Cerebellar nuclear complex (tissue), 1 donor: ENCODE results near the gene MED25.
"Not testable (repeated sequence)": the region's sequence is repeated elsewhere in the genome, so short reads cannot be mapped to it uniquely, and the experiment has no call there.

ENCODE experiments used
- DNase-seq, 2 experiments: peaks; one replicate each; lab custom pipeline; 2025; lab: John Stamatoyannopoulos, UW

Gene MED25

DNA sequence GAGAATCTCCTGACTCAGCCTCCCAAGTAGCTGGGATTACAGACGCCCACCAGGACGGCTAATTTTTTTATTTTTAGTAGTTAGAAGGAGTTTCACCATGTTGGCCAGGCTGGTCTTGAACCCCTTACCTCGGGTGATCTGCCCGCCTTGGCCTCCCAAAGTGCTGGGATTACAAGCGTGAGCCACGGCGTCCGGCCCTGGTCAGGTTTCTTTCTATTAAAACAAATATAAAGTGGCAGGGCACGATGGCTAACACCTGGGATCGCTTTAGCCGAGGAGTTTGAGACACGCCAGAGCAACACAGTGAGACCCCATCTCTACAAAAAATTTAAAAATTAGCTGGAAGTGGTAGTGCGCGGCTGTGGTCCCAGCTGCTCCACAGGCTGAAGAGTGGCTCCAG is 1.5 kb upstream of the MED25 start:
- no peak for DNase-seq

- DNase-seq, result no peak
Measured at GRCh38 chr19:49818649-49819370, 721 bp downstream of the MED25 start.

DNA sequence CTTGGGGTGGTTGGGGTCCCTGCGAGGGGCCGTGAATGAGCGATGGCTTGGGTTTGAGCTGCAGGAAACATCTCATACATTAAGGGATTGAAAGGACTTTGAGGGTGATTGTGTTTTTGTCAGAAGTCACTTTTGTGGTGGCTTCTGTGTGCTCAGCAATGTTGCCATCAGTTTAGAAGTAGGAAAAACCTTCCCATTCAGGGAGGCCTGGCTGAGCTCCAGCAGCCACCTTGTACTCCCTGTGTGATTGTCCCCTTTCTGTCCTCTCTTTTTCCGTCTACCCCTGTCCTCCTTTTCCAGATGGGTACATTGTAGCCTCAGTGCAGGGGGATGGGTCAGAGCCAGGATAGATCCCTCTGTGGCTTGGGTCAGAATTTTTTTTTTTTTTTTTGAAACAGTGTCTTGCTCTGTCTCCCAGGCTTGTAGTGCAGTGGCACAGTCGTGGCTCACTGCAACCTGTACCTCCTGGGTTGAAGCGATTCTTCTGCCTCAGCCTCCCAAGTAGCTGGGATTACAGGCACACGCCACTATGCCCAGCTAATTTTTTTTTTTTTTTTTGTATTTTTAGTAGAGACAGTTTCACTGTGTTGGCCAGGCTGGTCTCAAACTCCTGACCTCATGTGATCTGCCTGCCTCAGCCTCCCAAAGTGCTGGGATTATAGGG is 1.5 kb downstream of the MED25 start:
- DNase-seq, result not testable (repeated sequence)

GRCh38 chr19:49820125-49820524 is 2.0 kb downstream of the MED25 start:
- DNase-seq, result no peak

DNA sequence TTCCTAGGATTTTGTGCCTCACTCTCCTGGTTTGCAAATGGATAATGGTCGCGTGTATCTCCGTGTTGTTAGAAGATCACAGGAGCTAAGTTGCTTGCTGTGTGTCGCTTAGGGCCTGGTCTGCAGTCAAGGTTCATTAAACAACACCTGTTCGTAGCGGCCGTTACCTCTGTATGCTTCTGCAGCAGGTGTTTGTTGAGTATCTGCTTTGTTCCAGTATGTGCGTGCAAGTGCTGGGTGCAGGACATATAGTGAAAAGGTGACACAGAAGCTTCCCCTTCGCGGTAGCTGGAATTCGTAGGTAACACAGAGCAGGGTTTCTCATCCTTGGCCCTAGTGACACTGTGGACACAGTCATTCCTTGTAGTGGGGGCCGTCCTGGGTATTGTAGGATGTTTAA is 5.4 kb downstream of the MED25 start:
- no peak for DNase-seq

DNA sequence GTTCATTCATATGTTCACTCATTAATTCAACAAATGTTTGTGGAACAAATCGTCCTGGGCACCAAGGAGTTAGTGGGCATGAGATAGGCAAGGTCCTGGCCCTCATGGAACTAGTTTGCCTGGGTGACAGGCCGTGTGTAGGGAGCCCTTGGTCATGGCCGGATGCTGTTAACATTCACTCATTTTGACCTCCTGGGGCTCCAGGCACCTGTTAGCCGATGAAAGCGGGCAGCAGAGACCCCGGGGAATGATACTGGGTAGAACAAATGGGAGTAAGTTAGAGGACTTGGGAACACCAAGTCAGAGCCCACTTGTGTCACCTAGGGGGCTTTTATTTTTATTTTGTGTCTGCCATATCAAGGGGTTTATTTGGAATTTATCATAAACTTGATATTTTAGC is 6.6 kb downstream of the MED25 start:
- DNase-seq, result no peak

DNA sequence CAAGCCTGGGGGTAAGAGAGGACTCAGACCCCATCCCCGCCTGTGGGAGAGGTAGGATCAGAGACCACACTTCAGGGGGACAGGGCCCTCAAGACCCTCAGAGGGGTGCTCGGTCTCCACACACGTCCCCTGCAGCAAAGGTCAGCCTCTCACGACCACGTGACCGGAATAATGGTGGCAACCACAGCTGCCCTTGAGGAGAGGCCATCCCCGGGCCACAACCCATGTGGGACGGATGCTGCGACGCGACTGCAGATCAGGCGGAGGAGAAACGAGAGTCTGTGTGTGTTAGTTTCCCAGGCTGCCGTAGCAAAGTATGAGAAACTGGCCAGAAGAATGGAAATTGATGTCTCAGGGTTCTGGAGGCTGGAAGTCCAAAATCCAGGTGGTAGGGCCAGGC is 8.9 kb downstream of the MED25 start:
- DNase-seq, result no peak

GRCh38 chr19:49829200-49829599 is 11.1 kb downstream of the MED25 start:
- no peak for DNase-seq

DNA sequence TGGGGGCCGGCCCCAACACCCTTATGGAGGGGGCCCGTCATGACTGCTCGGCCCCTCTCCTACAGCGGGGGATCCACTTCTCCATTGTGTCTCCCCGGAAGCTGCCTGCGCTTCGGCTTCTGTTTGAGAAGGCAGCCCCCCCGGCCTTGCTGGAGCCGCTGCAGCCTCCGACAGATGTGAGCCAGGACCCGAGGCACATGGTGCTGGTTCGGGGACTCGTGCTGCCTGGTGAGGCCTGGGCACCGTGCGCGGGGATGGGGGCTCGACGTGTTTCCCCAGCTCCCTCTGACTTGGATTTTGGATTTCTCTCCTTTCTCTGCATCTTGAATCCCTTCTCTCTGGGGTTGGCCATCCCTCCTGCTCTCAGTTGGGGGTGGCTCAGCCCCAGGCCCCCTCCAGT is 11.6 kb downstream of the MED25 start:
- no peak for DNase-seq

GRCh38 chr19:49830766-49831165 is 12.7 kb downstream of the MED25 start:
- no peak for DNase-seq

DNA sequence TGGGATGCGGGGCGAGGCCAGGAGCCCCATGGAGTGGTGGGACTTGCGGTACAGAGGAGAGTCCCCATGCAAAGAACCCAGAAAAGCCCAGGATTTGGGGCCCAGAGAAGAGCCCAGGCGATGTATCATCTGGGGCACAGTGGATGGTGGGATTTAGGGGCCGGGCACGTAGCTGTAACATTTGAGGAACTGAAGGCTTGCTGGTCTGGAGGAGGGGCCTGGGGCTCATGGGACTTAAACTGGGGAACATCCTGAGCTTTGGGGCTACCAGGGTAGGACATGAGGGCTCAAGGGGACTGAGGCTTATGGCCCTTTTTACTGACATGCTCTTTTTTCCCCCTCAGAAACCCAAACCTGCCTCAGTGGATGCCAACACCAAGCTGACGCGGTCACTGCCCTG is 13.5 kb downstream of the MED25 start:
- no peak for DNase-seq

- DNase-seq, result no peak
Measured at GRCh38 chr19:49832556-49832955, 14.5 kb downstream of the MED25 start.

DNA sequence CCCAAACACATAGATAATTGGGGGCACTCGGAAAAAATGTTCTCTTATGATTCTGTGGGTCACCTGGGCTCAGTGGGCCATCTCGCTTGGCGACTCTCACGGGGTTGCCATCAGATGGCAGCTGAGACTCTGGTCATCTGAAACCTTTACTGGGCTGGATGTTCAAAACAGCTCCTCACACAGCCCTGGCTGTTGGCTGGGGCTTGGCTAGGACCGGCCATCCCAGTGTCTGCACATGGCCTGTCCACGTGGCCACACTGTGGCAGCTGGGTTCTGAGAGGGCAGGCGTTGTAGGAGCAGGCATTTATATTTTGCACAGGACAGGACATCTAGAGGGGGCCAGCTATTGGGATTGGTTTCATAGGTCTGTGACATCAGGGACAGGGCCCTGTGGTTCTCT is 15.5 kb downstream of the MED25 start:
- DNase-seq, result no peak

DNA sequence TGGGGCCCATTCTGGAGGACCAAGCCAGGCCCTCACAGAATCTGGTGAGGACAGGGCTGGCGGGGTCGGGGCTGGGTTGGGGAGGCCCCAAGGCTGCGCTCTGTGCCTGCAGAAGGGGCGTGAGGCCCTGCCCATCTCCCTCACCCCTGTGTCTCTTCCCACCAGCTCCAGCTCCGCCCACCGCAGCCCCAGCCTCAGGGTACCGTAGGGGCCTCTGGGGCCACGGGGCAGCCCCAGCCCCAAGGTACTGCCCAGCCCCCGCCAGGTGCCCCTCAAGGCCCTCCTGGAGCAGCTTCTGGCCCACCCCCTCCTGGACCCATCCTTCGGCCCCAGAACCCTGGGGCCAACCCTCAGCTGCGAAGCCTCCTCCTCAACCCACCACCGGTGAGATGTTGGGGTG is 17.5 kb downstream of the MED25 start:
- no peak for DNase-seq

DNA sequence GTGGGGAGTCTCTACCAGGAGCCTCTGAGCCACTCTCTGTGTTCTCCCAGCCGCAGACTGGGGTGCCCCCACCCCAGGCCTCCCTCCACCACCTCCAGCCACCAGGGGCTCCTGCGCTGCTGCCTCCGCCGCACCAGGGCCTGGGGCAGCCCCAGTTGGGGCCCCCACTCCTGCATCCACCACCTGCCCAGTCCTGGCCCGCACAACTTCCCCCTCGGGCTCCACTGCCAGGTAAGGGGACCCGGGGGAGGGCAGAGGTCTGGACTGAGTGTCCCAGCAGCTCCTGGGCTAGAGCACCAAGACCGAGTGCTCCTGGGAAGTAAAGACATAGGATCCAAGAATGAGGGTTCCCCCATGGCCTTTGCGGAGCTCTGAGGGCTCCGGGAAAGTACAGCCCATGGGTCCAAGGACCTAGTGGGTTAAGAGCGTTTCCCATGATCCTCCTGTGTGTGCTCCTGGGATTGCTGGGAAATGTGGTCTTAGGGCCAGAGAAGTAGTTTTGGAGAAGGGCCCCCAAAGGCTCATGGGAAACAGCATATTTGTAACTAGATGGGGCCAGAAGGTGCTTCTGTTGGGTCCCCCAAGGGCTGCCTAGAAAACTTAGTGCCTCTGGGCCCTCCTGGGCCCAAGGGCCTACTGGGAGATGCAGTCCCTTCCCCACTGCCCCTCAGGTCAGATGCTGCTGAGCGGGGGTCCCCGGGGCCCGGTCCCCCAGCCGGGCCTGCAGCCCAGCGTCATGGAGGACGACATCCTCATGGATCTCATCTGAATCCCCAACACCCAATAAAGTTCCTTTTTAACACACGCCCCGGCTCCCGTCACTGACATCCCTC is 18.3 kb downstream of the MED25 start:
- DNase-seq, result no peak

- DNase-seq, result no peak
Measured at GRCh38 chr19:49837009-49837310, 18.9 kb downstream of the MED25 start.

- no peak for DNase-seq
Measured at GRCh38 chr19:49837425-49837824, 19.3 kb downstream of the MED25 start.

- no peak for DNase-seq
Measured at GRCh38 chr19:49838885-49839588, 20.9 kb downstream of the MED25 start.

DNA sequence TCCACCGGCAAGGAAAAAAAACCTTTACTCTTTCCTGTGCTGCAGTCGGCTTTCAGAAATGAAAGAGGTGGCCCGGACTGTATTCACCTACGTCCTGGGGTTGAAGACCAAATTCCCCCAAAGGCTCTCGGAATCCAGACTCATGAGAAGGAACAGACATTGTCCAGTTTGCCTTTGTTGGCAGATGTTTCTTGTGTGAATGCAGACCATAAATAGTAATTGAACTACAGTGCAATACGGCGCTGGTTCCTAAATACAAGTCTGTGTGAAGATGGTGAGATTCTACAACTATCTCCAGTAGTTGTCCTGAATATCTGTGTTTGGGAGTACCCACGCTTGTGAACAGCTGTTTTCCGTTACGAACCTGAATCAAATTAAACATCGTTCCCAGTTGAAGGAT is 21.6 kb downstream of the MED25 start:
- DNase-seq, result no peak

GRCh38 chr19:49840321-49840720 is 22.2 kb downstream of the MED25 start:
- no peak for DNase-seq

GRCh38 chr19:49840736-49841249 is 22.7 kb downstream of the MED25 start:
- DNase-seq, result no peak

DNA sequence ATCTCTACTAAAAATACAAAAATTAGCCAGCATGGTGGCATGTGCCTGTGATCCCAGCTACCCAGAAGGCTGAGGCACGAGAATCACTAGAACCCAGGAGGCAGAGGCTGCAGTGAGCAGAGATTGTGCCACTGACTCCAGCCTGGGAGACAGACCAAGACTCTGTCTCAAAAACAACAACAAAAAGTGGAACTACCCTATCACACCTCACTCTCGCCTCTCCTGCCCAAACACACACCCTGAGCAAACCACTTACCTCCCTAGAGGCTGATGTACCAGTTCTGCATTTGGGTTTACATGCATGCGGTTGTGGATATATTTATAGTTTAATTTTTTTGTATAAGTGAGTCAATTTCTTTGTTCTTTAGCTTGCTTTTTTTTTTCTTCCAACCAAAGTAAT is 25.2 kb downstream of the MED25 start:
- DNase-seq, result no peak
